ENCODE measurements around the gene TTBK2.
"Not testable (repeated sequence)": the region's sequence is repeated elsewhere in the genome, so short reads cannot be mapped to it uniquely, and the experiment has no call there.

TTBK2 gene

DNA sequence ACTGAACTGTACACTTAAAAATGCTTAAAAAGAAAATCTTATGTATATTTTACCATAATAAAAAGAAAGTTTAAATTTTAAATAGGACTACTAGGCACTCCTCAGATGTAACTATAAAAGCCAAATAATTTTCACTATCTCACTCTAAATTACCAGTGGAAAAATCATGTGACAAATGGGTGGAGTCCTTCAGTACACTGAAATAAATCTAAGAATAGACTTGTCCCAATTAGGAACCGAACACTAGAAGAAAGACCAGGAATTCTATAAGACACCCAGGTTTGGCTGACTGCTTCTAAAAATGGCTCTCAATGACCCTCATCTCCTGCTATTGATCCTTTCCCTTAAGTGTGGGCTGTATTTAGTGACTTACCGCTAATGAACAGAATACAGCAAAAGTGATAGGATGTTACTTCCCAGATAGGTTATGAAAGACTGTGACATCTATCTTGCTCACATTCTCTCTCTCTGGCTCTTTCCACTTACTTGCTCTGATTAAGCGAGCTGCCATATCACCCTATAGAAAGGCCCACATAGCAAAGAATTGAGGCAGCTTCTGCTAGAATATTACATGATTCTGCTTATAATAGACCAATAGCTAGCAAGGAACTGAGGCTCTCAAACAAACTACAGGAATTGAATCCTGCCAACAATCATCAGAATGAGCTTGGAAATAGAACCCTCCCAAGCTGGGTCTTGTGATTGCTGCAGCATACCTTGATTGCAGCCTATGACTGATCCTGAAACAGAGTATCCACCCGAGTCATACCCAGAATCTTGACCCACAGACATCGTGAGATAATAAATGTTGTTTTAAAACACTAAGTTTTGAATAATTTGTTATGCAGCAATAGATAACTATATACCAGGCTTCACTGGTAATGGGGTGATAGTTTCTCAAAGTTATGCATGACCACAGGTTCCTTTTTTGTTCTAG, 16.9 kb downstream of the TTBK2 start:
- no peak for DNase-seq

DNA sequence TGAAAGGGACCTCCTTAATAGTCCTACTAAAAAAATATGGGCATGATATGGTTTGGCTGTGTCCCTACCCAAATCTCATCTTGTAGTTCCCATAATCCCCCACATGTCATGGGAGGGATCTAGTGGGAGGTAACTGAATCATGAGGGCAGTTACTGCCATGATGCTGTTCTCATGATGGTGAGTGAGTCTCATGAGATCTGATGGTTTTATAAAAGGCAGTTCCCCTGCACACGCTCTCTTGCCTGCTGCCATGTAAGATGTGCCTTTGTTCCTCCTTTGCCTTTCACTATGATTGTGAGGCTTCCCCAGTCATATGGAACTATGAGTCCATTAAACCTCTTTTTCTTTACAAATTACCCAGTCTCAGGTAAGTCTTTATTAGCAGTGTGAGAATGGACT, 26.7 kb downstream of the TTBK2 start:
- not testable (repeated sequence) for DNase-seq

GRCh38 chr15:42891569-42891968, 29.0 kb downstream of the TTBK2 start:
- DNase-seq: peak; percentile 23

DNA sequence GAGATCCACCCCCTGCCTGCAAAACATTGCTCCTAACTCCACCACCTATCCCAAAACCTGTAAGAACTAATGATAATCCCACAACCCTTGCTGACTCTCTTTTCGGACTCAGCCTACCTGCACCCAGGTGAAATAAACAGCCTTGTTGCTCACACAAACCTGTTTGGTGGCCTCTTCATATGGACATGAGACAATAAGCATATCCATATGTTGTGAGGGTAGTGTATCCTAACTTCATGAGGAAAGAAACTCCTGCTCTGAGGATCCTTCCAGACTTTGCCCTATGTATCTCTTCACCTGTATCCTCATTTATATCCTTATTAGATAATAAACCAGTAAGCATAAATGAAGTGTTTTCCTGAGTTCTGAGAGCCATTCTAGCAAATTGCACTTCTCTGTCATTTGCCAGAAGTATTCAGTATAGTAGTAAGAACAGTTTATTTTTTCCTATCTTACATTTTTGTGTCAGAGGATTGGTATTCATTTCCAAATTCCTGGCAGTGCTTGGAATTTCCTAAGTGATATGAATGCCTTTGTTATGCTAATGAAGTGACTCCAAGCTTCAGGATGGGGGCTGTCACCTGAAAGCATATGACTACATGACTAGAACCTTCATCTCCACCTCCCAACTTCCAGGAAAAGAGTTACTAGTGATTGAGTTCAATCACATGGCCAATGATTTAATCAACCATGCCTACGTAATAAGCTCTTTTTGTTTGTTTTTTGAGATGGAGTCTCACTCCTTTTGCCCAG, 30.2 kb downstream of the TTBK2 start:
- DNase-seq: peak; percentile 87

DNA sequence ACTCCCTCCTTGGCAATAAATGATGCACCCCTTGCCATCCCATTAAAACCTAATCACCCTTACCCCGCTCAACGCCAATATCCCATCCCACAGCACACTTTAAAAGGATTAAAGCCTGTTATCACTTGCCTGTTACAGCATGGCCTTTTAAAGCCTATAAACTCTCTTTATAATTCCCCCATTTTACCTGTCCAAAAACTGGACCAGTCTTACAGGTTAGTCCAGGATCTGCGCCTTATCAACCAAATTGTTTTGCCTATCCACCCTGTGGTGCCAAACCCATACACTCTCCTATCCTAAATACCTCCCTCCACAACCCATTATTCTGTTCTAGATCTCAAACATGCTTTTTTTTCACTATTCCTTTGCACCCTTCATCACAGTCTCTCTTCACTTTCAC, 33.2 kb downstream of the TTBK2 start:
- not testable (repeated sequence) for DNase-seq

DNA sequence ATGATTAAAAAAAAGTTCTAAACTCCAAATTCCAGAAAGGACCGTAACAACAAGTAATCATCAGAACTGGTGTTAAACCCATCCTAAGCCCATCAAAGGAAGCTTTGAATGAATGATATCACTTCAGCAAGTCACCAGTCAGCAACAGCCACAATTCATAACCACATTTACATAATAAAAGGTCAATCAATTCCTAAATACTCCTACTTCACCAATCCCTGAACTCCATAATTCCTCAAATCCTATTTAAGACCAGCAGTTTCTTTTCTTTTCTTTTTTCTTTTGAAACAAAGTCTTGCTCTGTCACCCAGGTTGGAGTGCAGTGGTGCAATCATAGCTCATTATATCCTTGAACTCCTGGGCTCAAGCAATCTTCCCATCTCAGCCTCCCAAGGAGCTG, 40.5 kb downstream of the TTBK2 start:
- DNase-seq: no peak

DNA sequence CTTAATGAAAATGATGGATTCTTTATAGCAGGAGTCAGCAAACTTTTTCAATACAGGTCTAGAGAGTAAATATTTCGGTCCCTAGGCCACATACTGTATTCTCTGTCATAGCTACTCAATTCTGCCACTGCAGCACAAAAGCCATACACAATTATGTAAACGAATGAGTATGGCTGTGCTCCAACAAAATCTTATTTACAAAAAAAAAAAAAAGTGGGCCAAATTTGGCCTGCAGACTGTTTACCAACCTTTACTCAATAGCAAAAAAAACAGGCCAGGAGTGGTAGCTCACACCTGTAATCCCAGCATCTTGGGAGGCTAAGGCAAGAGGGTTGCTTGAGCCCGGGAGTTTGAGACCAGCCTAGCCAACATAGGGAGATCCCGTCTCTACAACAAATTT, 41.1 kb downstream of the TTBK2 start:
- no peak for DNase-seq

- DNase-seq: no peak
Measured at GRCh38 chr15:42876224-42876623, 44.4 kb downstream of the TTBK2 start.

GRCh38 chr15:42868683-42869082, 51.9 kb downstream of the TTBK2 start:
- no peak for DNase-seq

- no peak for DNase-seq
Measured at GRCh38 chr15:42863572-42864239, 56.9 kb downstream of the TTBK2 start.

- DNase-seq: no peak
Measured at GRCh38 chr15:42858999-42859789, 61.4 kb downstream of the TTBK2 start.

- no peak for DNase-seq
Measured at GRCh38 chr15:42858540-42858939, 62.0 kb downstream of the TTBK2 start.

DNA sequence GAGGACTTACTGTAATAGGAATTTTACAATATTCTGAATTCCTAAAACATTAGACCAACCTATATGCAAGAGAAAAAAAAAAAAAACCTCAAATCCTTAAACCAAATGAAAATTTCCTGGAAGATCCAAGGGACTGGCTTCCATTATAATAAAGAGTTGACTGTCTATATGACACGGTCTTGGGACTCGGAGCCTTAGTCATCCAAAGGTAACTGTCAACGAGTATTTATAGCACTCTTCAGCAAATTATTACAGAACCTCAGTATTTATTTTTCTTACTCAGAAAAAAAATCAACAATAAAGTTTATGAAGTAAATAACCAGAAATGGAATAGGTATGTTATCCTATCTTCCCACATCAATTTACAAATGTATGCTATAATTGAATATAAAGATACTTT, 66.0 kb downstream of the TTBK2 start:
- no peak for DNase-seq

- no peak for DNase-seq
Measured at GRCh38 chr15:42849836-42850235, 70.7 kb downstream of the TTBK2 start.

GRCh38 chr15:42848846-42849245, 71.7 kb downstream of the TTBK2 start:
- DNase-seq: no peak

- DNase-seq: no peak
Measured at GRCh38 chr15:42846647-42847046, 73.9 kb downstream of the TTBK2 start.

DNA sequence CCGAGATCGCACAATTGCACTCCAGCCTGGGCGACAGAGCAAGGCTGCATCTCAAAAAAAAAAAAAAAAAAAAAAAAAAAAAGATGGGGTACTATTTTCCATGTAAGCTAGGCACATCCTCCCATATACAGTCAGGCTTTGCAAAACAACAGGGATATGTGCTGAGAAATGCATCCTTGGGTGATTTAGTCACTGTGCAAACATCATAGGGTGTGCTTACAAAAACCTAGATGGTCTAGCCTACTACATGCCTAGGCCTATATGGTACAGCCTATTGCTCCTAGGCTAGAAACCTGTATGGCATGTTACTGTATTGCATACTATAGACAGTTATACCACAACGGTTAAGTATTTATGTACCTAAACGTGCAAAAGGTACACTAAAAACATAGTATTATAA, 75.0 kb downstream of the TTBK2 start:
- DNase-seq: no peak

- DNase-seq: no peak
Measured at GRCh38 chr15:42843699-42844098, 76.9 kb downstream of the TTBK2 start.

DNA sequence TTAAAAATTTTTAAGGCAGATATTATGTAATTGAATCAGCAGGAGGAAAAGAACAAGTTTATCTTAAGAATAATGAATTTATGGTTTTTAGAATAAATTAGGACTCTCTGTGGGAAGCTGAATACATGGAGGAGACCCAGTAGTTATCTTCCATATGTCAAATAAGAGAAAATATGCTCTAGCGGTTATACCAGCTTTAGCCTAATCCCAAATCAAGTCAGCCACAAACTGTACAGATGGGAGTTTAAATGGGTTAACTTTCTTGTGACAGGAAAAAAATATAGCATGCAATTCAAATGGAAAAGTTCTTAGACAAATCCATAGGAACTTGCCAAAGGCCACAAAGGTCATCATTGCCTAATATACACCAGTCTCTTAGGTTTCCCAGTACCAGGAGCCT, 84.3 kb downstream of the TTBK2 start:
- no peak for DNase-seq

DNA sequence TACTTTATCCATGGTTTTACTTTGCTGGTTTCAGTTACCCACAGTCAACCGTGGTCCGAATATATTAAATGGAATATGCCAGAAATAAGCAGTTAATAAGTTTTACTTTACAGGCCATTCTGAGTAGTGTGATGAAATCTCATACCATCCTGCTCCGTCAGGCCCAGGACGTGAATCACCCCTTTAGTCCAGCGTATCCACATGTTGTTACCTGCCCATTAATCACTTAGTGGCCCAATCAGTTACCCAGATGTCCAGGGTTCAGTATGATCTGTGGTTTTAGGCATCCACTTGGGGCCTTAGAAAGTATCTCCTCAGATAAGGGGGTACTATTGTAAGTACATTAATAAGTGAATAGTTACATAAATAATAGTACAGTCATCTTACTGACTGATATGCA, 88.0 kb downstream of the TTBK2 start:
- DNase-seq: peak; percentile 65

DNA sequence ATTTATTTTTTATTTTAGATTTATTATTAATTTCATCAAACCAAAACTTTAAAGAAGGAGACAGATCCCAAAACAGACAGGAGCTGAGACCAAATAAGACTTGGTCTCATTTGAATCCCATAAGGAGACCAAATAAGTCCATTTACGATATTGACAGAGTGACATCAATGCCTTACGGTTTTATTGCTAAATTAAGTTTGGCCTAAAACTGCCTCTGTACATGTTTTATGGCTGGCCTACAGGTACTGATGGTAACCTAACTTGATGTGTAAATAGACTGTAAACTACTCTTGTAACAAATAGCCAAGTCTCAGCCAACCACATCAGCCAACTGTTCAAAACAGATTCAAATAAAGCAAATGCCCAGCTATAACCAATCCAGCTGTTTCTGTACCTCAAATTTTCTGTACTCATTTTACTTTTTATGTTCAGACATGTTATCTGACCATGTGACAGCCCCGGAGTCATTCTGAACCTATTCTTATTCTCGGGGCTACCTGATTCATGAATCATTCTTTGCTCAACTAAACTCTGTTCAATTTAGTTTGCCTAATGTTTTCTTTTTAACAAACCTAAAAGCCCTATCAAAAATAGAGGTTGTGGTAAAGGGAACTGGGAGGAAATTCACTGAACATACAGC, 94.2 kb downstream of the TTBK2 start:
- DNase-seq: no peak

DNA sequence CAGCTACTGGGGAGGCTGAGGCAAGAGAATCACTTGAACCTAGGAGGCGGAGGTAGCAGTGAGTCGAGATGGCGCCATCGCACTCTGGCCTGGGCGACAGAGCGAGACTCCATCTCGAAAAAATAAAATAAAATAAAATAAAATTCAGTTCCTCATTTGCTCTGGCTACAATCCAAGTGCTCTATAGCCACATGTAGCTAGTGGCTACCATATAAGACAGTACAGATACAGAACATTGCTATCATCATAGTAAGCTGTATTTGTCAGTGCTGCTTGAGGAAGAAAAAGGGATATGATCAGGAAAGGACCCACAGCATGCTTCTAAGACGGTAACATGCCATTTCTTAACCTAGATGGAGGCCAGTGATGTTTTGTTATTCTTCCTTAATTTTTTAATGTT, 95.0 kb downstream of the TTBK2 start:
- DNase-seq: no peak
